Stimulated activated CD4-positive, alpha-beta T cell treated with anti-CD3 and anti-CD28 coated beads, Interleukin-4, amount 100 ng/mL, for 24 hours (primary cell): ENCODE data around the gene SYNE2.

Experiments used
- DNase-seq: peaks from one replicate; pipeline ENCODE4 v3.0.0-alpha.2; 2020

The SYNE2 gene

GRCh38 chr14:64232095-64232838, 379.5 kb downstream of the SYNE2 start:
- peak; percentile 13 for DNase-seq

GRCh38 chr14:64232944-64233343, 380.1 kb downstream of the SYNE2 start:
- no peak for DNase-seq

GRCh38 chr14:64233531-64234190, 380.9 kb downstream of the SYNE2 start:
- no peak for DNase-seq

GRCh38 chr14:64234877-64235651, 382.3 kb downstream of the SYNE2 start:
- no peak for DNase-seq

GRCh38 chr14:64235652-64236640, 383.1 kb downstream of the SYNE2 start:
- DNase-seq, result no peak

- DNase-seq, result no peak
Observed at GRCh38 chr14:64238049-64238448, 385.2 kb downstream of the SYNE2 start.

GRCh38 chr14:64238631-64239030, 385.8 kb downstream of the SYNE2 start:
- no peak for DNase-seq

- DNase-seq, result no peak
Observed at GRCh38 chr14:64244279-64244678, 391.5 kb downstream of the SYNE2 start.

GRCh38 chr14:64245491-64245890, 392.7 kb downstream of the SYNE2 start:
- no peak for DNase-seq

GRCh38 chr14:64246688-64247087, 393.9 kb downstream of the SYNE2 start:
- no peak for DNase-seq

GRCh38 chr14:64247195-64247594, 394.4 kb downstream of the SYNE2 start:
- no peak for DNase-seq

GRCh38 chr14:64248689-64249088, 395.9 kb downstream of the SYNE2 start:
- DNase-seq, result no peak

- no peak for DNase-seq
Observed at GRCh38 chr14:64249363-64249762, 396.6 kb downstream of the SYNE2 start.

GRCh38 chr14:64253672-64254071, 400.9 kb downstream of the SYNE2 start:
- no peak for DNase-seq

GRCh38 chr14:64255756-64256155, 403.0 kb downstream of the SYNE2 start:
- DNase-seq, result no peak

GRCh38 chr14:64260418-64260817, 407.6 kb downstream of the SYNE2 start:
- no peak for DNase-seq

- DNase-seq, result no peak
Observed at GRCh38 chr14:64265222-64265621, 412.4 kb downstream of the SYNE2 start.

- DNase-seq, result no peak
Observed at GRCh38 chr14:64266239-64266638, 413.4 kb downstream of the SYNE2 start.

- DNase-seq, result no peak
Observed at GRCh38 chr14:64272019-64272418, 419.2 kb downstream of the SYNE2 start.
